K562 (cell line): ENCODE data around the gene SERPINA12. TPM values are rescaled to one million over a fixed set of nuclear protein-coding genes. Genes with fewer than 3 reads are reported as not detected.

Experiments used
- ATAC-seq: fragments of 200-7000 bp; cut with Tn5 transposase; 3 replicates; pipeline ENCODE4 v1.9.1; 2020; ENCODE audit warnings: moderate library complexity
- BruUV-seq: library from RNA; stranded (reverse); fragments of 400-500 nt; replicated peaks from 2 replicates; lab custom pipeline; 2021; lab: Mats Ljungman, UMichigan
- CTCF ChIA-PET: fragments of 300-600 bp; formaldehyde crosslinking; extraction: SDS; loops from one replicate; lab custom pipeline; 2021; ENCODE audit warnings: low intra/inter-chr PET ratio; lab: Yijun Ruan, JAX
- POLR2A ChIA-PET: fragments of 300-600, 350-650 bp; sonication (Branson Sonifier 250); formaldehyde crosslinking; extraction: SDS; loops from one replicate; lab custom pipeline; 2021; ENCODE audit warnings: antibody characterized with exemption, inconsistent platforms; lab: Yijun Ruan, JAX
- DNase-seq, 4 experiments: peaks; one replicate each; pipeline versions ENCODE4 v3.0.0 to v3.0.0-alpha.2; 2011 to 2018; ENCODE audit warnings: low spot score in 3 of 4, mixed read lengths in 3 of 4; ENCODE audit errors: extremely low read depth in 1 of 4
- FAIRE-seq: peaks from 2 replicates; lab custom pipeline; 2011; peaks lifted over from hg19 to GRCh38; lab: Jason Lieb, UNC
- H2AFZ ChIP-seq: 2 replicates; pipeline ENCODE4 v1.6.0; 2011; ENCODE audit warnings: low read depth, low read length, control low read depth, inconsistent platforms
- H3K27ac ChIP-seq: fragments of 200-600 bp; 3 replicates; pipeline ENCODE4 v1.8.0; 2011; ENCODE audit warnings: low read depth, mild to moderate bottlenecking, control low read depth, inconsistent platforms, low read length, moderate library complexity, mixed read lengths; ENCODE audit errors: extremely low read depth
- H3K27me3 ChIP-seq, 2 experiments: fragments of 300-600 bp in 1 of 2; 2 replicates in 1 of 2; 3 replicates in 1 of 2; pipeline versions ENCODE4 v1.6.0 to v1.8.0; 2011; ENCODE audit warnings: inconsistent platforms in 2 of 2, low read length in 2 of 2, mild to moderate bottlenecking in 1 of 2, mixed read lengths in 1 of 2, moderate library complexity in 1 of 2; ENCODE audit not compliant: control insufficient read depth in 2 of 2, insufficient read depth in 2 of 2
- H3K36me3 ChIP-seq: fragments of 300-600 bp; 3 replicates; pipeline ENCODE4 v1.8.0; 2011; ENCODE audit warnings: mild to moderate bottlenecking, low read length, inconsistent platforms; ENCODE audit not compliant: control insufficient read depth, insufficient read depth
- H3K4me1 ChIP-seq, 2 experiments: fragments of 200-600 bp in 1 of 2; replicated peaks in 1 of 2; 2 replicates in 1 of 2; 3 replicates in 1 of 2; pipeline versions ENCODE4 v1.5.1 to v1.8.0; 2011; ENCODE audit warnings: inconsistent platforms in 2 of 2, low read length in 2 of 2, mild to moderate bottlenecking in 1 of 2, mixed read lengths in 1 of 2, moderate library complexity in 1 of 2; ENCODE audit not compliant: control insufficient read depth in 2 of 2, insufficient read depth in 2 of 2
- H3K4me2 ChIP-seq: 2 replicates; pipeline ENCODE4 v1.6.1; 2011; ENCODE audit warnings: low read length, control low read depth, inconsistent platforms, mixed read lengths; ENCODE audit not compliant: insufficient read depth
- H3K4me3 ChIP-seq: fragments of 200-600 bp; sonication (generic), shearing (Covaris generic); 2 replicates; pipeline ENCODE4 v1.5.1; 2016; ENCODE audit warnings: control low read depth, inconsistent platforms
- H3K79me2 ChIP-seq: fragments of 200-600 bp; 3 replicates; pipeline ENCODE4 v1.8.0; 2011; ENCODE audit warnings: low read length, inconsistent platforms; ENCODE audit not compliant: control insufficient read depth, insufficient read depth
- H3K9ac ChIP-seq, 2 experiments: 2 replicates each; pipeline versions ENCODE4 v1.6.0 to v1.6.1; 2011; ENCODE audit warnings: low read depth in 2 of 2, low read length in 2 of 2, control low read depth in 1 of 2, inconsistent platforms in 1 of 2, mild to moderate bottlenecking in 1 of 2, mixed read lengths in 1 of 2; ENCODE audit not compliant: insufficient read depth in 1 of 2
- H3K9me1 ChIP-seq: one replicate; pipeline ENCODE4 v1.6.0; 2011; ENCODE audit warnings: inconsistent platforms, mild to moderate bottlenecking, low read length, moderate library complexity; ENCODE audit not compliant: control insufficient read depth, insufficient read depth
- H3K9me3 ChIP-seq: replicated peaks from 2 replicates; pipeline ENCODE4 v1.5.1; 2011; ENCODE audit warnings: low read depth, low read length, inconsistent platforms; ENCODE audit not compliant: control insufficient read depth, insufficient read depth
- H4K20me1 ChIP-seq: replicated peaks from 2 replicates; pipeline ENCODE4 v1.6.1; 2011; ENCODE audit warnings: low read length, inconsistent platforms, mixed read lengths; ENCODE audit not compliant: control insufficient read depth, insufficient read depth
- ATF1 ChIP-seq, 2 experiments: fragments of 450-650 bp in 1 of 2; IDR thresholded peaks; 2 replicates each; pipeline ENCODE4 v1.6.1; 2016; ENCODE audit warnings: missing compliant biosample characterization in 1 of 2, missing genetic modification characterization in 1 of 2
- ATF6 ChIP-seq: sonication (generic); formaldehyde crosslinking; IDR thresholded peaks from 2 replicates; pipeline ENCODE4 v1.4.0; 2020; ENCODE audit warnings: mild to moderate bottlenecking, missing genetic modification reagents
- EGR1 ChIP-seq: fragments of 450-650 bp; conservative IDR thresholded peaks from 2 replicates; pipeline ENCODE4 v1.6.1; 2017; ENCODE audit warnings: mild to moderate bottlenecking
- GTF3C2 ChIP-seq: IDR thresholded peaks from 3 replicates; pipeline ENCODE4 v1.6.1; 2011; ENCODE audit warnings: borderline replicate concordance, mild to moderate bottlenecking, moderate library complexity; ENCODE audit not compliant: insufficient read length; ENCODE audit errors: extremely low read depth
- KDM5B ChIP-seq: fragments of 200-600 bp; sonication (generic); IDR thresholded peaks from 2 replicates; pipeline ENCODE4 v1.6.1; 2012; ENCODE audit warnings: low read depth, mild to moderate bottlenecking, moderate library complexity, low read length, control low read depth, inconsistent platforms; ENCODE audit not compliant: insufficient replicate concordance
- KHSRP ChIP-seq: fragments of 450-650 bp; IDR thresholded peaks from 2 replicates; pipeline ENCODE4 v1.6.1; 2017
- KLF16 ChIP-seq: IDR thresholded peaks from 2 replicates; pipeline ENCODE4 v1.6.1; 2016; ENCODE audit warnings: antibody characterized with exemption
- MAFG ChIP-seq: fragments of 450-650 bp; conservative IDR thresholded peaks from 2 replicates; pipeline ENCODE4 v1.6.1; 2016; ENCODE audit warnings: missing genetic modification characterization, missing compliant biosample characterization
- SMAD3 ChIP-seq: fragments of 450-650 bp; formaldehyde crosslinking; conservative IDR thresholded peaks from 2 replicates; pipeline ENCODE4 v1.4.0; 2020; ENCODE audit warnings: mild to moderate bottlenecking
- SMC3 ChIP-seq: conservative IDR thresholded peaks from 2 replicates; pipeline ENCODE4 v1.6.1; 2011; ENCODE audit warnings: low read depth, low read length, improper control_type of control experiment; ENCODE audit not compliant: insufficient read depth
- ZNF133 ChIP-seq: fragments of 250-450 bp; sonication (Bioruptor Pico); IDR thresholded peaks from 2 replicates; pipeline ENCODE4 v1.4.0; 2020; ENCODE audit warnings: mild to moderate bottlenecking
- ZNF384 ChIP-seq: IDR thresholded peaks from 2 replicates; pipeline ENCODE4 v1.6.1; 2012; ENCODE audit warnings: low read depth, low read length, improper control_type of control experiment
- ZNF830 ChIP-seq: fragments of 250-450 bp; sonication (Bioruptor Pico); IDR thresholded peaks from 2 replicates; pipeline ENCODE4 v1.5.0; 2021; ENCODE audit warnings: mild to moderate bottlenecking
- WGBS: fragments of 100-300 bp; shearing (Covaris generic); methylation state at CpG from one replicate; pipeline ENCODE4 v1.1.6; 2016; ENCODE audit warnings: low coverage, mixed read lengths; ENCODE audit not compliant: insufficient coverage; ENCODE audit errors: missing lambda C conversion rate; 5-methylcytosine and 5-hydroxymethylcytosine counted together
- in situ Hi-C: fragments of 300-500 bp; cut with MboI; formaldehyde crosslinking; loops from 4 replicates; pipeline ENCODE4 v1.15.0; 2018; ENCODE audit warnings: inconsistent platforms, mixed read lengths
- intact Hi-C: fragments of 100-400 bp; cut with micrococcal nuclease; formaldehyde crosslinking; loops from 2 replicates; pipeline ENCODE4 v1.14.2; 2022
- polyA plus RNA-seq, 8 experiments: library from polyadenylated mRNA; depleted of rRNA in 4 of 8; stranded (reverse) in 5 of 8; unstranded in 3 of 8; fragments of >200 nt; fragmentation: Nextera tagmentation in 2 of 8; fragmentation: Illumina TruSeq in 1 of 8; extraction: Ambion mirVana in 2 of 8; extraction: Trizol in 1 of 8; gene quantifications; 2 replicates each; pipeline versions ENCODE4 v1.2.1 to v1.2.3, GENCODE V29; 2011 to 2014; ENCODE audit warnings: inconsistent platforms in 1 of 8, missing spikeins in 1 of 8
- total RNA-seq, 7 experiments: library from RNA; depleted of rRNA in 6 of 7; stranded (reverse); fragments of >200 nt in 6 of 7; fragmentation: Illumina TruSeq in 2 of 7; extraction: Trizol in 2 of 7; gene quantifications; 2 replicates each; pipeline versions ENCODE4 v1.2.1 to v1.2.3, GENCODE V29; 2011 to 2021; ENCODE audit warnings: low replicate concordance in 1 of 7
- TF ChIP-seq, protein P1 (sequence below): sonication (generic); formaldehyde crosslinking; IDR thresholded peaks from 2 replicates; pipeline ENCODE4 v1.8.0; 2022; ENCODE audit warnings: mild to moderate bottlenecking, low read depth, missing genetic modification reagents

Gene SERPINA12
- total and polyA plus RNA-seq, 9 of the 15 experiments (the other 6 are each of a cell fraction or from before 2014, with no cell fraction given): not detected

GRCh38 chr14:94485944-94486841 is 23.1 kb downstream of the SERPINA12 start (continued):
- TF ChIP-seq ATF6 (CRISPR knock-in tag) (no peak), MAFG (tag) (no peak), ZNF133 (CRISPR knock-in tag) (no peak), KLF16 (peak; percentile 18; the same call in 1 of the 2 replicates), SMC3 (peak; percentile 48; the same call in 1 of the 2 replicates), ZNF384 (no peak)

DNA sequence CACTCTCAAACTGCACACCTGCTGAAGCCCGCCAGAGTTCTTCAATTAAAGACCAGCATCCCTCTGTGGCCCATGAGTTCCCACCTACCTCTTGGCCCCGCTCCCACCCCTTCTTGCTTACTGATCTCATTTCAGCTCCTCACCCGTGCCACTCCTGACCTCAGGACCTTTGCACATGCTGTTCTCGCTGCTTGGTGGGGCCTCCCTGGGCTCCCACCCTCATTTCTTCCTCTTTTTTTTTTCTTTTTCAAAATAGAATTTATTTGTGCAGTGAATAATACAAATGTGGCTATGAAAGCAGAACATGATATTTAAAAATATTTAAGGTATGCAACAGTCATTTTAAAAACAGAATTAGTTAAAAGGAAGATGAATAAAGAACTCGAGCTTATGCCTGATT is 24.8 kb downstream of the SERPINA12 start:
- Histone ChIP-seq H3K4me1 (no peaks in the 10 kb centered on the region), H3K27ac (no peak overlapping the region), H3K4me3 (no peak overlapping the region), H3K4me2 (no peak overlapping the region), H3K9me3 (no peaks in the 10 kb centered on the region), H3K36me3 (no peaks in the 10 kb centered on the region), H3K27me3 (peaks cover 0 to 4% of the 10 kb centered on the region in 2 experiments; a peak in 1 of 5 replicates), H3K9me1 (no peaks in the 10 kb centered on the region), H2AFZ (no peak overlapping the region), H4K20me1 (no peaks in the 10 kb centered on the region), H3K79me2 (no peaks in the 10 kb centered on the region), H3K9ac (no peak overlapping the region)
- ChIA-PET CTCF (no interaction called here), POLR2A (no interaction called here)
- intact Hi-C loops: no loop called here
- no TSS peak for BruUV-seq
- FAIRE-seq (no peak), ATAC-seq (no peak), DNase-seq (no peak)
- in situ Hi-C loops: no loop called here
- 0% methylated on average over 4 of the region's 5 CpGs for WGBS
- TF ChIP-seq KDM5B (no peak), EGR1 (no peak), ZNF830 (CRISPR knock-in tag) (no peak), KHSRP (no peak), GTF3C2 (no peak), ATF1 (CRISPR knock-in tag; IDR thresholded peaks at IDR 0.05) (no peak), ATF1 (tag; IDR thresholded peaks at IDR 0.05) (no peak), SMAD3 (no peak)
- TF ChIP-seq, protein P1, sequence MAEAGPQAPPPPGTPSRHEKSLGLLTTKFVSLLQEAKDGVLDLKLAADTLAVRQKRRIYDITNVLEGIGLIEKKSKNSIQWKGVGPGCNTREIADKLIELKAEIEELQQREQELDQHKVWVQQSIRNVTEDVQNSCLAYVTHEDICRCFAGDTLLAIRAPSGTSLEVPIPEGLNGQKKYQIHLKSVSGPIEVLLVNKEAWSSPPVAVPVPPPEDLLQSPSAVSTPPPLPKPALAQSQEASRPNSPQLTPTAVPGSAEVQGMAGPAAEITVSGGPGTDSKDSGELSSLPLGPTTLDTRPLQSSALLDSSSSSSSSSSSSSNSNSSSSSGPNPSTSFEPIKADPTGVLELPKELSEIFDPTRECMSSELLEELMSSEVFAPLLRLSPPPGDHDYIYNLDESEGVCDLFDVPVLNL (CRISPR knock-in tag): no peak
